ENCODE measurements around the gene NOL4L.

The NOL4L gene

GRCh38 chr20:32556312-32557184 is 28.6 kb downstream of the NOL4L start:
- TF ChIP-seq, protein P1, sequence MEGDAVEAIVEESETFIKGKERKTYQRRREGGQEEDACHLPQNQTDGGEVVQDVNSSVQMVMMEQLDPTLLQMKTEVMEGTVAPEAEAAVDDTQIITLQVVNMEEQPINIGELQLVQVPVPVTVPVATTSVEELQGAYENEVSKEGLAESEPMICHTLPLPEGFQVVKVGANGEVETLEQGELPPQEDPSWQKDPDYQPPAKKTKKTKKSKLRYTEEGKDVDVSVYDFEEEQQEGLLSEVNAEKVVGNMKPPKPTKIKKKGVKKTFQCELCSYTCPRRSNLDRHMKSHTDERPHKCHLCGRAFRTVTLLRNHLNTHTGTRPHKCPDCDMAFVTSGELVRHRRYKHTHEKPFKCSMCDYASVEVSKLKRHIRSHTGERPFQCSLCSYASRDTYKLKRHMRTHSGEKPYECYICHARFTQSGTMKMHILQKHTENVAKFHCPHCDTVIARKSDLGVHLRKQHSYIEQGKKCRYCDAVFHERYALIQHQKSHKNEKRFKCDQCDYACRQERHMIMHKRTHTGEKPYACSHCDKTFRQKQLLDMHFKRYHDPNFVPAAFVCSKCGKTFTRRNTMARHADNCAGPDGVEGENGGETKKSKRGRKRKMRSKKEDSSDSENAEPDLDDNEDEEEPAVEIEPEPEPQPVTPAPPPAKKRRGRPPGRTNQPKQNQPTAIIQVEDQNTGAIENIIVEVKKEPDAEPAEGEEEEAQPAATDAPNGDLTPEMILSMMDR (IDR thresholded peaks at IDR 0.05; ENCODE audit: control insufficient read depth, extremely low read depth, insufficient read depth) = no peak
- DNase-seq (ENCODE audit: low read depth) = no peak

GRCh38 chr20:32555584-32555983 is 29.5 kb downstream of the NOL4L start:
- no peak overlapping the region for H3K4me3 ChIP-seq (ENCODE audit: low read depth, low read length)
- no peak for DNase-seq (ENCODE audit: low read depth)
- TF ChIP-seq, protein P1 (IDR thresholded peaks at IDR 0.05; ENCODE audit: control insufficient read depth, extremely low read depth, insufficient read depth) = no peak

More at GRCh38 chr20:32556312-32557184, 28.6 kb downstream of the NOL4L start:
- H3K4me3 ChIP-seq (ENCODE audit: low read depth, low read length) = no peak overlapping the region

- H3K4me3 ChIP-seq (ENCODE audit: low read depth, low read length) = no peak overlapping the region
- TF ChIP-seq, protein P1 (IDR thresholded peaks at IDR 0.05; ENCODE audit: control insufficient read depth, extremely low read depth, insufficient read depth) = no peak
- DNase-seq (ENCODE audit: low read depth) = no peak
These were observed 30.2 kb downstream of the NOL4L start for GRCh38 chr20:32554965-32555289.

DNA sequence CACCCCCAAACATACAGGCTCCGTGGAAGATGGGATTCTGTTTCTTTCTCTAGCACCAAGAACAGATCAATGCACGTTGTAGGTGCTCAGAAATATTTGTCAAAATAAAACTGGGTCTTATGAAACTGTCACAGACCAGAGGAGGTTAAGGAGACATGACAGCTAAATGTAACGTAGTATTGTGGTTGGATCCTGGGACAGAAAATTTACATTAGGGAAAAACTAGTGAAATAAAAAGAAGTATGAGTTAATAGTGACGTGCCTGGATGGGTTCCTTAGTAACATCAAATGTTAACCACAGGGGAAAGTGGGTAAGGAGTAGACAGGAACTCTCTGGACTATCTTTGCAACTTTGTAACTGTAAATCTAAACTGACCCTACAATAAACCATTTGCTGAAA is 31.5 kb downstream of the NOL4L start:
- no peak overlapping the region for H3K4me3 ChIP-seq (ENCODE audit: low read depth, low read length)
- DNase-seq (ENCODE audit: low read depth) = no peak
- TF ChIP-seq, protein P1 (IDR thresholded peaks at IDR 0.05; ENCODE audit: control insufficient read depth, extremely low read depth, insufficient read depth) = no peak

GRCh38 chr20:32551693-32552092 is 33.4 kb downstream of the NOL4L start:
- DNase-seq (ENCODE audit: low read depth) = no peak
- TF ChIP-seq, protein P1 (IDR thresholded peaks at IDR 0.05; ENCODE audit: control insufficient read depth, extremely low read depth, insufficient read depth) = no peak
- no peak overlapping the region for H3K4me3 ChIP-seq (ENCODE audit: low read depth, low read length)

DNA sequence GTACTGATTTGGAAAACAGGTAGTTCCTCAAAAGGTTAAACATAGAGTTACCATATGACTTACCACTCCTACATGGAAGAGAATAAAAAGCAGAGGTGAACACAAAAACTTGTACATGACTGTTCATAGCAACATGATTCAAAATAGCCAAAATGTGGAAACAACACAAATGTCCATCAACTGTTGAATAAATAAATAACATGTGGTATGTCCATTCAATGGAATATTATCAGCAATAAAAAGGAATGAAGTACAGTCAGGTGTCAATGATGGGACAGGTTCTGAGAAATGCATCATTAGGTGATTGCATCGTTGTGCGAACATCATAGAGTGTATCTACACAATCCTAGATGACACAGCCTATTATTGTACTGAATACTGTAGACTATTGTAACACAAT is 35.3 kb downstream of the NOL4L start:
- H3K4me3 ChIP-seq (ENCODE audit: low read depth, low read length) = no peak overlapping the region
- TF ChIP-seq, protein P1 (IDR thresholded peaks at IDR 0.05; ENCODE audit: control insufficient read depth, extremely low read depth, insufficient read depth) = no peak
- DNase-seq (ENCODE audit: low read depth) = no peak

DNA sequence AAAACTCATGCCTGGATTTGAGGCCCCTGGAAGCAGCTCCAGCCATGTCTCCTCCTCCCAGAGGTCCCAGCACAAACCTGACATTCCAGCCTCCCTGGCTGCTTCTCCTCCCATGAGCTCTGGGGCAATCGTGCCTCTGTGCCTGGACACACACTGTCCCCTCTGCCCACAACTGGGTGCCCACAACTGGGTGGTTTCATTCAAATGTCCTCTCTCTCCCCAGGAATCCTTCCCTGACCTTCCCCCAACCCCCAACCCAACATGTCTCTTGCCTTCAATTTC is 37.4 kb downstream of the NOL4L start:
- no peak overlapping the region for H3K4me3 ChIP-seq (ENCODE audit: low read depth, low read length)
- DNase-seq (ENCODE audit: low read depth) = no peak
- TF ChIP-seq, protein P1 (IDR thresholded peaks at IDR 0.05; ENCODE audit: control insufficient read depth, extremely low read depth, insufficient read depth) = no peak

Measured in LNCaP clone FGC (cell line).